ENCODE measurements around the gene PALM. TPM values are rescaled to one million over a fixed set of nuclear protein-coding genes. Genes with fewer than 3 reads are reported as not detected.
"Not testable (repeated sequence)": the region's sequence is repeated elsewhere in the genome, so short reads cannot be mapped to it uniquely, and the experiment has no call there.

Gene PALM, protein sequence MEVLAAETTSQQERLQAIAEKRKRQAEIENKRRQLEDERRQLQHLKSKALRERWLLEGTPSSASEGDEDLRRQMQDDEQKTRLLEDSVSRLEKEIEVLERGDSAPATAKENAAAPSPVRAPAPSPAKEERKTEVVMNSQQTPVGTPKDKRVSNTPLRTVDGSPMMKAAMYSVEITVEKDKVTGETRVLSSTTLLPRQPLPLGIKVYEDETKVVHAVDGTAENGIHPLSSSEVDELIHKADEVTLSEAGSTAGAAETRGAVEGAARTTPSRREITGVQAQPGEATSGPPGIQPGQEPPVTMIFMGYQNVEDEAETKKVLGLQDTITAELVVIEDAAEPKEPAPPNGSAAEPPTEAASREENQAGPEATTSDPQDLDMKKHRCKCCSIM
- not detected for total RNA-seq

DNA sequence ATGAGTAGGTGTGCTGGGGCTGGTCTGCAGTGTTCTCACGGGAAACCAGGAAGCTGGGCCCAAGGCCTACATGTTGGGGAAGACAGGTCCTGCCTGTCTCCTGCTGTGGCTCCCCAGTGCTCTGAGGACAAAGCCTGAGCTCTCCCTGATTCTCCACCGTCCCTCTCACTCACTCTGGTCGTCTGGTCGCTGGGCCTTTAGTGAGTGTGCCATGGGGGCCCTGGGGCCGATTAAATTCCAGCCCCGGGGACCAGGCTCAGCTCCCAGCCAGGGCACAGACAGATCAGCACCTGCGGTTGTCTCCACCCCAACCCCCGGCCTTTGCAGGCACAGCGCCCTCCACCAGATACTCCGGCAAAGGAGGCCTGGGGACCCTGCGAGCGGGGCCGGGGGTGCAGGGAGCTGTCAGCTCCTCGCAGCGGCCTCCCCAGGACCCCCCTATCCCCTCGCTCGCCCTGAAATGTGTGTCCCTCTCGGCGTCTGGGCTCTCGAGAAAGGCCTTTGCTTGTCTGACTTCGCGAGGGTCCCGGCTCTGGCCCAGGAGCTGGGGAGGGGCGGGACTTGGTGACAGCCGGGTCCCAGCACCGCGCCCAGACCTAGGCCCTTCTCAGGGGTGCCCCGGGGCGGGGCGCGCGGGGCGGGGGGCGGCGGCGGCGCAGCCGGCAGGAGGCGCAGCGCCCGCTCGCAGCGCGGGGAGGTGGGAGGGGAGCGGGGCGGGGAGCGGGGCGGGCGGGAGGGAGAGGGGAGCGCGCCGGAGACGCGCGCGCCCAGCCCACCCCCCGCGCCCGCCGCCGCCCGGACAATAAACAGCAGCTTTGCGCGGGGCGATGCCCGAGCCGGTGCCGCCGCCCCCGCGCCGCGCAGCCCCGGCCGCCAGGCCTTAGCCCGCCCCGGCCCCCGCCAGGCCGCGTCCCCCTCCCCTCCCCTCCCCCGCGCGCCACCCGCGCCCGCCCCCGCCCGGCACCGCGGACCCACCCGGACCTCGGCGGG lies at the start of gene PALM:
PALM (plus strand) TSS at position 782 of the 990 bp plus-strand sequence. CDS start 212 bp downstream, outside the sequence.
- H3K9me3 ChIP-seq (ENCODE audit: low read depth, low read length), result no peaks in the 10 kb centered on the region
- H3K27me3 ChIP-seq (ENCODE audit: insufficient read depth, low read length), result peaks cover 8% of the 10 kb centered on the region
- no peak within 1 kb of the TSS for H3K4me3 ChIP-seq (ENCODE audit: low read length)
- H3K4me1 ChIP-seq (ENCODE audit: insufficient read depth, low read length), result peaks cover 6% of the 10 kb centered on the region

DNA sequence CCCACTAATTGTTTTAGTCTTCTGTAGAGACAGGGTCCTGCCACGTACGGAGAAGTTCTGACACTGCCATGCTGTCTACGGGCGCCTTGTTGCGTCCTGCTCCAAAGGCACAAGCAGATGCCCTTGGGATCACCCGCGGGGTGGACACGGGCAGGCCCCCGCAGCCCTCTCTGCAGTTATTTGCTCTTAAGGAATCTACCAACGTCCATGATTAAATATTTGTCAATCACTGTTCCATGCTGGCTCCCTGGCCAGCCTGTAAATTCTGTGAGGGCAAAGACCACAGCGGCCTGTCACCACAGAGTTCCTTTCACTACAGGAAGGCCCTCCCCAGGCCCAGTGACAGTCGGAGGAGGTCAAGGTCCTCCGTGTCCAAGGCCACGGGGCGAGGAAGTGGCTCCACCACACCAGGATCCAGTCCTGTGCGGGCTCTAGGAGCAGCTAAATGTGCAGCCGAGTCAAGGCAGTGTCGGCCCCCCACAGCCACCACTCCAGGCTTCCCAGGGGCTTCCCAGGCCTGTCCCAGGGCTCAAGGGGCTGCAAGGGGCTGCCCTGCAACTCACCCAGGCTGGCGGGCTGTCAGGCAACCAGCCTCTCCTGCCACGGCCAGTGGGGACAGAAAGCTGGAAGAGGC lies 47.8 kb upstream of the PALM start:
- Histone ChIP-seq H3K4me3 (ENCODE audit: low read length) (peak overlapping the region; percentile 86), H3K4me1 (ENCODE audit: insufficient read depth, low read length) (peaks cover 62% of the 10 kb centered on the region), H3K9me3 (ENCODE audit: low read depth, low read length) (no peaks in the 10 kb centered on the region), H3K27me3 (ENCODE audit: insufficient read depth, low read length) (no peaks in the 10 kb centered on the region)

DNA sequence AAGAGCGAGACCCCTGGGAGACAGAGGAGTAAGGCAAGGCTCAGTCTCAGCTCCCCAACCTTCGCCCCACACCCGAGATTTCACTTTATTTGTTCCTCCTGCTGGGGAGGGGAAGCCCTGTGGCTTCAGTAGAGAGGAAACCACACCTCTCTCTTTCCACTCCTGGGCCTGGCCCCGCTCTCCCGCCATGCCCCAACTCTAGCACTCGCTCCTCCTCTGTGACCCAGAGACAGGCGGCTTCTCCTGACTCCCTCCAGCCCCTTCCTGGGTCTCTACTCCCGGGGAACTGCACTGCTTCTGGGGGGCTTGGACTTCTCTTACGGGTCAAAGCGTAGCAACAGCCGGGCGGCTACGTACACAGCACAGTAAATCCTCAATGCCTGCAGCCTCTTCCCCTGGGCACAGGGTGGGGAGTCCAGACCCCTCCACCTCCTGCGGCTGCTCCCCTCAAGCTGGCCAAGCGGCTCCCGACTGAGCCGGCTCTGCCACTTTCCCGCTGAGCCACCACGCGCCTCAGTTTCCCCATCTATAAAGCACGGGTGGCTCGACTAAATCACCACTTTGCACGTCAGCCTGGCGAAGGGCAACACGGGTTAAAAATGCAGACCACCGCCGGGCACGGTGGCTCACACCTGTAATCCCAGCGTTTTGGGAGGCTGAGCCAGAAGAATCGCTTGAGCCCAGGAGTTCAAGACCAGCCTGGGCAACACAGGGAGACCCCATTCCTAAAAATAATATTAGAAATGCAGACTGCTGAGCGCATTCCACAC lies 47.1 kb upstream of the PALM start:
- H3K4me3 ChIP-seq (ENCODE audit: low read length), result peak overlapping the region; percentile 86
- H3K4me1 ChIP-seq (ENCODE audit: insufficient read depth, low read length), result peaks cover 63% of the 10 kb centered on the region
- no peaks in the 10 kb centered on the region for H3K9me3 ChIP-seq (ENCODE audit: low read depth, low read length)
- H3K27me3 ChIP-seq (ENCODE audit: insufficient read depth, low read length), result no peaks in the 10 kb centered on the region

DNA sequence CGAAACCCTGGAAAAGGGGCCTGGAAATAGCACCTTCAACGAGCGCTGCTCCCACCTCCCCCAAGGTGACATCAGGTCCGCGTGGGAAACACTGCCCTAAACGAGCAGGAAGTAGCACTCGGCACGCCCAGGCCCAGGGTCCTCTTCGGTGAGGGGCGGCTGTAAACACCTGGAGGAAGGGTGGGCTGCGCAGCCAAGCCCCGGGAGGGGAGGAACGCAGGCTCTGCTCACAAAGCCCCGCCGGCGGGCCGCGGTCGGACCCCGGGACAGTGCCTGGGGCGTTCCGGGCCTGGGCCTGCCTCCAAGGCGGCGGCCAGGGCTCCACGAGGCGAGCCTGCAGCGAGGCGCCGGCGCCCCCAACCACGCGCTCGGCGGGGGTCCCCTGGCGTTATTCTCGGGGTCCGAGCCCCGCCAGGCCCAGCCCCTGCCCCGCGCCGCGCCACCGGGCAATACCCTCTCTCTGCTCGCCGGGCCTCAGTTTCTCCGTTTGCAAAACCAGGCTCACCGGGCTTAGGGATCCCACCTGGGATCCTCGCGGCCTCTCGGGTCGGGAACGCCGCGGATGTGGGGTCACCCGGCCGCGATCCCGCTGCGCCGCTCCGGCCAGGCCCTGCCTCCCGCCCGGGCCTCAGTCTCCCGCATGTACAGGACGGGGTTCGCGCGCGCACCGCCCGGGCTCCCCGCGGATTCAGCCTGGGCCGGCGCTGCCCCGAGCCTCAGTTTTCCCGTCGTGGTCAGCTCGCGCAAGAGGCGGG lies 46.4 kb upstream of the PALM start:
- H3K4me3 ChIP-seq (ENCODE audit: low read length), result peak overlapping the region; percentile 86
- H3K27me3 ChIP-seq (ENCODE audit: insufficient read depth, low read length), result no peaks in the 10 kb centered on the region
- H3K9me3 ChIP-seq (ENCODE audit: low read depth, low read length), result no peaks in the 10 kb centered on the region
- H3K4me1 ChIP-seq (ENCODE audit: insufficient read depth, low read length), result peaks cover 69% of the 10 kb centered on the region

DNA sequence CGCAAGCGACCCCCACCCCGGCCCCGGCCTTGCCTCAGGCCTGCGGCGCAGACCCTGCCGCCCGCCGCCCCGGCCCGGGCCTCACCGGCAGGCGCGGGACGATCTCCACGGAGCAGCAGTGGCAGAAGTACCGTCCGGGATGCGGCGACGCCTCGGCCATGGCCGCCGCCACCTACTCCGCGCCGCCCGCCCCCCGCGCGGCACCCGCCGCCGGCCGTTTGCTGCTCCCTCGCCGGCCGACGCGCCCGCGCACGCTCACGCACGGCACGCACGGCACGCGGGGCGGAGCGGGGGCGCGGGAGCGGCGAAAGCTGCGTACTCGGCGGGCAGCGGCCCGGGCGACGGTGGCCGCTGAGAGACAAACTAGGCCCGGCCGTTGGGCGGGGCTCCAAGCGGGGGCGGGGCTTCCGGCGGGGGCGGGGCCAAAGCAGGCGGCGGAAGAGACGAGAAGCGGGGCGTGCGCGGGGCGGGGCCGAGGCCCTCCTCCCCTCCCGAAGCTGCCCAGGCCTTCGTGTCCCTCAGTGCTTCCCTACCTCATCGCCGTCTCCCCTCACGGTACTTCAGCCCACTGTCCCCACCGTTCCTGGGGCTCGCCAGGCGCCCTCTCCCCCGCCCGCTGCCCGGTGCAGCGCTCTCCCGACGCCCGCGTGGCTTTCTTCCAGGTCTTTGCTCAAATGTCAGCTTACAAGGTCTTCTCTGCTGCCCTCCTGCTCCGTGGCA lies 45.6 kb upstream of the PALM start, which contains the start of gene RNF126:
RNF126 (minus strand) TSS at position 253 of the 720 bp plus-strand sequence; CDS start at position 160, 93 bp downstream.
- Histone ChIP-seq H3K27me3 (ENCODE audit: insufficient read depth, low read length) (no peaks in the 10 kb centered on the region), H3K4me3 (ENCODE audit: low read length) (peak within 1 kb of the TSS; percentile 86), H3K4me1 (ENCODE audit: insufficient read depth, low read length) (peaks cover 69% of the 10 kb centered on the region)

DNA sequence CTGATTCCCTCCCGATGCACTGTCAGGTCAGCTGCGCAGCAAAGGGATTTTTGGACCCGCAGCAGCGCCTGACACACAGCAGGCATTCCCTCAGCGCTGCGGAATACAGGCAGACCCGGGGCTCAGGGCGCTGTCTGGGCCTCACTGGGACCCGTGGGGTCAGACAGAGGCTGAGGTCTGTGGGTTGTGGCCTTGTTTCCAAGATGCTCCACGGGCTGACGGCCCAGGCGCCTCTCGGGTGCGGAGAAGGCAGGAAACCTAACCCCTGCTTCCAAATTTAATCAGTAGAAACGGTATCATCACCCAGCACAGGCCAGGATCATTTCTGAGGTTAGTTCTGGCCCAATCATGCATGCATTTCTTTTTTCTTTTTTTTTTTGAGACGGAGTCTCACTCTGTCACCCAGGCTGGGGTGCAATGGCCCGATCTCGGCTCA lies 45.0 kb upstream of the PALM start:
- H3K27me3 ChIP-seq (ENCODE audit: insufficient read depth, low read length), result no peaks in the 10 kb centered on the region
- H3K9me3 ChIP-seq (ENCODE audit: low read depth, low read length), result no peaks in the 10 kb centered on the region
- H3K4me3 ChIP-seq (ENCODE audit: low read length), result peak overlapping the region; percentile 32
- peaks cover 68% of the 10 kb centered on the region for H3K4me1 ChIP-seq (ENCODE audit: insufficient read depth, low read length)

More for the DNA sequence above, 45.6 kb upstream of the PALM start, which contains the start of gene RNF126:
- no peaks in the 10 kb centered on the region for H3K9me3 ChIP-seq (ENCODE audit: low read depth, low read length)

DNA sequence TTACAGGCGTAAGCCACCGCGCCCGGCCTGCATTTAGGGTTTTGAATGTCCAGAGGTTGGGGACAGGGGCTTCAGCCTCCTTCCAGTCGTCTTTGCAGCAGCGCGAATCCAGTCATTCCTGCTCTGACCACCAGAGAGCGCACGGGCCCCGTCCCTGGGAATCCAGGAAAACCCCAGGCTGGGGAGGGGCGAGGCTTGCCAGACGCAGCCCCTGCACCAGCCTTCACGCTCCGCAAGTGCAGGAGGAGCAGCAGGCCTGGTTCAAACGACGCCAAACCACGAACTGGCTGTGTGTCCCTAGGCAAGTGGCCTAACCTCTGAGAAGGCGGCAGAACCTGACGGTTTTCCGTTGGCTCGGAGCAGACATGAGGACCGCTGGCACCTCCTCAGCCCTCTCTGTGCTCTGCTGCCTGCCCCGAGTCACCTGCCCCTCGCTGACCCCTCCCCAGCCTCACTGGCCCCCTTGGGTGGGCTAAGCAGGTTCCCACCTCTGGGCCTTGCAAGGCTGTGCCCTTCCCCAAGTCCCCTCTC lies 43.8 kb upstream of the PALM start:
- H3K27me3 ChIP-seq (ENCODE audit: insufficient read depth, low read length), result no peaks in the 10 kb centered on the region
- no peak overlapping the region for H3K4me3 ChIP-seq (ENCODE audit: low read length)
- peaks cover 60% of the 10 kb centered on the region for H3K4me1 ChIP-seq (ENCODE audit: insufficient read depth, low read length)
- H3K9me3 ChIP-seq (ENCODE audit: low read depth, low read length), result no peaks in the 10 kb centered on the region

DNA sequence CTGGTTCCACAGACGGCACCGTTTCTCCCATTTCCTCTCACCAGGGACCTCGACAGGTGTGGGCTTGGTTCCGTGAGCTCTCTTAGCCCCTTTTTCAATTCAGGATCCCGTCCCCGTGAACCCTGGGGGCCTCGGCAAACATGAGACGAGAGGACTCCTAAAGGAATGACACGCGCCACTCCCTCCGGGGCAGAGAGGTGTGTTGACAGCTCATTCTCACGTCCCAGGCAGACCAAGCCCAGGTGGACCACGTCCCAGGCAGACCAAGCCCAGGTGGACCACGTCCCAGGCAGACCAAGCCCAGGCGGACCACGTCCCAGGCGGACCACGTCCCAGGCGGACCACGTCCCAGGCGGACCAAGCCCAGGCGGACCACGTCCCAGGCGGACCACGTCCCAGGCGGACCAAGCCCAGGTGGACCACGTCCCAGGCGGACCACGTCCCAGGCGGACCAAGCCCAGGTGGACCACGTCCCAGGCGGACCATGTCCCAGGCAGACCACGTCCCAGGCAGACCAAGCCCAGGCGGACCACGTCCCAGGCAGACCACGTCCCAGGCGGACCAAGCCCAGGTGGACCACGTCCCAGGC lies 41.7 kb upstream of the PALM start:
- not testable (repeated sequence) for H3K27me3 ChIP-seq (ENCODE audit: insufficient read depth, low read length)

DNA sequence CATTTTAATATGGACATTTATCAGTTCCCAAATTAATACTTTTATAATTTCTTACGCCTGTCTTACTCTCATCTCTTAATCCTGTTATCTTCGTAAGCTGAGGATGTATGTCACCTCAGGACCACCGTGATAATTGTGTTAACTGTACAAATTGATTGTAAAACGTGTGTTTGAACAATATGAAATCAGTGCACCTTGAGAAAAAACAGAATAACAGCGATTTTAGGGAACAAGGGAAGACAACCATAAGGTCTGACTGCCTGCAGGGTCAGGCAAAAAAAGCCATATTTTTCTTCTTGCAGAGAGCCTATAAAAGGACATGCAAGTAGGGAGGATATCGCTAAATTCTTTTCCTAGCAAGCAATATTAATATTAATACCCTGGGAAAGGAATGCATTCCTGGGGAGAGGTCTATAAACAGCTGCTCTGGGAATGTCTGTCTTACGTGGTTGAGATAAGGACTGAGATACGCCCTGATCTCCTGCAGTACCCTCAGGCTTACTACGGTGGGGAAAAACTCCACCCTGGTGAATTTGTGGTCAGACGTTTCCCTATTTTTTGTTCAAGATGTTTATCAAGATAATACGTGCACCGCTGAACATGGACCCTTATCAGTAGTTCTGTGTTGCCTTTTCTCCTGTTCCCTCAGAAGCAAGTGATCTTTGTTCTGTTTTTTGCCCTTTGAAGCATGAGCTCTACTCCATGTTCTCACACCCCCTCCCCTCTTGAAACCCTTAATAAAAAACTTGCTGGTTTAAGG lies 39.9 kb upstream of the PALM start:
- H3K27me3 ChIP-seq (ENCODE audit: insufficient read depth, low read length); H3K9me3 ChIP-seq (ENCODE audit: low read depth, low read length); H3K4me3 ChIP-seq (ENCODE audit: low read length): not testable (repeated sequence)
- peaks cover 55% of the 10 kb centered on the region for H3K4me1 ChIP-seq (ENCODE audit: insufficient read depth, low read length)

More for the DNA sequence above, 41.7 kb upstream of the PALM start:
- H3K9me3 ChIP-seq (ENCODE audit: low read depth, low read length); H3K4me3 ChIP-seq (ENCODE audit: low read length): not testable (repeated sequence)
- peaks cover 54% of the 10 kb centered on the region for H3K4me1 ChIP-seq (ENCODE audit: insufficient read depth, low read length)

DNA sequence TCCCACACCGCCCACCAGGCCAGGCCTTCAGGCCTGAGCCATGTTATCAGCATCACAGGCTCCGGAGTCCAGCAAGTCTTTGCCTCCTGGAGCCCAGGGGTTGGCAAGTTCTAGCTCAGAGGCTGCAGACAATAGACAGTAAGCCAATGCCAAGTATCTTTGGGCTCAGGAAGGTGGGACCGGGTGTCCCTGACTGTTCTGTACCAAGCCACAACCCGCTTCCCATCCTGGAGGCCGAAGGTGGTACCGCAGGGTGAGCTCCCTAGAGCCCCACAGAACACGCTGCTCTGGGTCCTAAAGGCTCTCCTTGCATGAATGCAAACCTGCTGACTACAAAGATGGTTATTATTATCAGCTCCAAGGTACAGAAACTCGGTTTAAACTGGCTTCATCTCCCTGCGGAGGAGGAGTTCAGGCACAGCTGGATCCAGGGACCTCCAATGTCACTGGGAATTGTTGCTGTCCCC lies 38.1 kb upstream of the PALM start:
- Histone ChIP-seq H3K4me3 (ENCODE audit: low read length) (no peak overlapping the region), H3K4me1 (ENCODE audit: insufficient read depth, low read length) (peaks cover 41% of the 10 kb centered on the region), H3K9me3 (ENCODE audit: low read depth, low read length) (no peaks in the 10 kb centered on the region), H3K27me3 (ENCODE audit: insufficient read depth, low read length) (peaks cover 7% of the 10 kb centered on the region)

DNA sequence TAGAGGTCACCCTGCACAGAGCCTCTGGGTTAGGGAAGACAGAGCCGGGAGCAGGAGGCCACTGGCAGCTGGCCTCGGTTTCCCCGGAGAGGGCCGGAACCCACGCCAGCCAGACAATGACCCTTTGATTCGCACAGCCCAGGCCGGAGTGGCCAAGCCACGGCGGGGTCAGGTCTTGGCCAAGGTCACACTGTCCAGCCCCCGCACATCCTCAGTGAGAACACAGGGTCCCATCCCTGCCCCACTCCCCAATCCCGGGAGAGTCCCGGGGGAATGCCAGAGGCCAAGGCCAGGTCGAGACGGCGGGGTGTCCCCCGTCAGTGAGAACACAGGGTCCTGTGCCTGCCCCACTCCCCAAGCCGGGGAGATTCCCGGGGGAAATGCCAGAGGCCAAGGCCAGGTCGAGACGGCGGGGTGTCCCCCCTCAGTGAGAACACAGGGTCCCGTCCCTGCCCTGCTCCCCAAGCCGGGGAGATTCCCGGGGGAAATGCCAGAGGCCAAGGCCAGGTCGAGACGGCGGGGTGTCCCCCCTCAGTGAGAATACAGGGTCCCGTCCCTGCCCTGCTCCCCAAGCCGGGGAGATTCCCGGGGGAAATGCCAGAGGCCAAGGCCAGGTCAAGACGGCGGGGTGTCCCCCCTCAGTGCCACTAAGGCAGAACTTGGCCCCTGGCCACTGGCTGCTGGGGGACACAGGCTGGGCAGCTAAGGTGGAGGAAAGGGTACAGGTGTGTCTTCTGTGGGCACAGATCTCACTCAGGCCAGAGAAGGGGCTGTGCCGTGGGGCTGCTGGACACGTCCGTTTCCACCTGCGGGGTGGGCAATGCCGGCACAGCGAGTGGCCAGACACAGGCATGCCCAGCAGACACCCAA lies 34.2 kb upstream of the PALM start:
- Histone ChIP-seq H3K9me3 (ENCODE audit: low read depth, low read length) (no peaks in the 10 kb centered on the region), H3K4me1 (ENCODE audit: insufficient read depth, low read length) (peaks cover 27% of the 10 kb centered on the region), H3K27me3 (ENCODE audit: insufficient read depth, low read length) (peaks cover 13% of the 10 kb centered on the region), H3K4me3 (ENCODE audit: low read length) (no peak overlapping the region)
